Activated CD4-positive, alpha-beta T cell treated with anti-CD3 and anti-CD28 coated beads for 4 hours (primary cell): ENCODE measurements around the gene GPRIN1.

Experiments
- DNase-seq, 2 donors: peaks; one replicate each; pipeline ENCODE4 v3.0.0-alpha.2; 2020

Gene GPRIN1

DNA sequence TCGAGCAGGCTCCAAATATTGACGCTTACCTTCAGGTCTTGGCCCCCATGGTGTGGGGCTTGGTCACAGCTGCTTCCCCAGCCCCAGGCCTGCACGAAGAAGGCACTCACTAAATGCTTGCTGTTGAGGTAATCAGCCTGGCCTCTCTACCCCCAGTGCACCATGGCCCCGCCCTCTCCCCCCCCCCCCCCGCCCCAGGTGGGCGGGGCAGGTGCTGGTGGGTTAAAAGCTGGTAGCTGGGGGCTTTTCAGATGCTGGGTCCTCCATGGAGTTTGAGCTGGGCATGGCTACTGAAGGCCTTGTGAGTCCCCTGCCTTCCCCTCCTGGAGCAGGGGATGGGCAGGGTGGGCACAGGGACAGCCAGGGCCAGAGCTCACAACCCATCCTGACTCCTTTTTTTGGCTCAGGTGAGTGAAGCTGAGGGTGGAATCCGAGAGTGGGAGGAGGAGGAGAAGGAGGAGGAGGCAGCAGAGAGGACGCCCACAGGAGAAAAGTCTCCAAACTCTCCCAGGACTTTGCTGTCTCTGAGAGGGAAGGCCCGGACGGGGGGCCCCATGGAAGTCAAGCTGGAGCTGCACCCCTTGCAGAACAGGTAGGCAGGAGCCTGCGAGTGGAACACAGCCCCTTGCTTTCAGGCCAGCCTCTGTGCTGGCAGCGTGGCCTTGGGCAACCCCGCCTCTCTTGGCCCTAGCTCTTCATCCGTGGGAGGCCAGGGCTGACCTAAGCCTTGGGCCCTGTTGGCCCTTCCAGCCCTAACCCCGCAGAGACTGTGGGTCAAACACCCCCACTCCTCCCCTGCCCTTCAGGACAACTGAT is 32.9 kb upstream of the GPRIN1 start:
- DNase-seq, result no peak

DNA sequence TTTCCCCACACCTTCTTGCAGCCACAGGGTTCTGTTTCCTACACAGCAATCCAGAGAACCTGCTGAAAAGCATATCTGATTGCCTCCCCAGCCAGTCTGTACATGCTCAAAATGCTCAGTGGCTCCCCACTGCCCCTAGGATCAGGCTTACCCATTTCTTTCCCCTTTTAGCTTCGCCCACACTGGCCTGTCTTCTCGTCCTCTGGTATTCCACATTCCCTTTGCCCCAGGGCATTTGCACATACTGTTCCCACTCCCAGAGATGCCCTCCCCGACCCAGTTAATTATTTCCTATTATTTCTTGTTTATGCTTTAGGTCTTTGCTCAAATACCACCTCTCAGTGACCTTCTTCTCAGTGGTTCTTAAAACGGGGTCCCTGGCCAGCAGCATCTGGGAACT is 30.7 kb upstream of the GPRIN1 start:
- no peak for DNase-seq

DNA sequence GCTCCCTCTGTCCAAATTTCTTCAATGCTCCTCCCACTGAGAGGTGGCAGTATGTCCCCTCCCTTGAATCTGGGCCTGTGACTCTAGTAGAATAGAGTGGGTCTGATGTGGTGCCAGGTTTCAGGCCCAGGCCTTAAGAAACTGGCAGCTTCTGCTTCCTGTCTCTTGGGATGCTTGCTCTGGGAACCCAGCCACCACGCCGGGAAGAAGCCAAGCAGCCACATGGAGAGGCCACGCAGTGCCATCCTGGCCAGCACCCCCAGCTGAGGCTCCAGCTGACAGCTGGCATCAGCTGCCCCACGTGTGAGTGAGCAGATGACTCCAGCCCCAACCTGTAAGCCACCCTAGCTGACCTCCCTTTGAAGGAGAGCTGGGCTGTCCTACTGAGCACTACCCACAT is 30.0 kb upstream of the GPRIN1 start:
- DNase-seq, result no peak

DNA sequence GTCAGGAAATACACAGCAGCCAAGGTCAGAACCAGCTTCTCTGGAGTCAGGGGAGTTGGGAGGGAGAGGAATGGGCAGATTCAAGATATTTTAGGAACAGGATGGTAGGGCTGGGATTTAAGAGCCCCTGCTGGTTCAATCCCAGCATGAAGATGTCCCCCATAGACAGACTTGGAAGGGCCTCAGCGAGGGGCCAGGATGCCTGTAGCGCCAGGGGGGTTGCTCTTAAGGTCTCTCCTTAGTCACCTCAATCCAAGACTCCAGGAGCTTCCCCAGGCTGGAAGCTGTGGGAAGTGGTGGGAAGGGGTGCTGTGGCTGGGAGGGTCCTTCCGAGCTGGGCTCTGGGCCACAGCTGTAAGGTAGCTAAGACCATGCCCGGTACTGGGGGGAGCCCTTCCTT is 29.3 kb upstream of the GPRIN1 start:
- DNase-seq, result no peak

DNA sequence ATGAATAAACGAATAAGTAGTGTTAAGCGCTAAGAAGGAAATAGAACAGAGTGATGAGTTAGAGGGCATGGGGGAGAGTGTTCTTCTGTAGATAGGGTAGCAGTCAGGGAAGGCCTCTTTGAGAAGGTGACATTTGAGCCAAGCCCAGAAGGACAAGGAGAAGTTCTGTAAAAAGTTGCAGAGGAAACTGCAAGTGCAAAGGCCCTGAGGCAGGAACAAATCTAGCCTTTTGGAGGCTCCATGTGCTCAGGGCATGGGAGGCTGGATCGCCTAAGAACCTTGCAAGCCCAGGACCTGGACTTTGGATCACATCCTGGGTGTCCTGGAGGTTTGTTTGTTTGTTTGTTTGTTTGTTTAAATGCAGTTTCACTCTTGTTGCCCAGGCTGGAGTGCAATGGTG is 28.5 kb upstream of the GPRIN1 start:
- no peak for DNase-seq

DNA sequence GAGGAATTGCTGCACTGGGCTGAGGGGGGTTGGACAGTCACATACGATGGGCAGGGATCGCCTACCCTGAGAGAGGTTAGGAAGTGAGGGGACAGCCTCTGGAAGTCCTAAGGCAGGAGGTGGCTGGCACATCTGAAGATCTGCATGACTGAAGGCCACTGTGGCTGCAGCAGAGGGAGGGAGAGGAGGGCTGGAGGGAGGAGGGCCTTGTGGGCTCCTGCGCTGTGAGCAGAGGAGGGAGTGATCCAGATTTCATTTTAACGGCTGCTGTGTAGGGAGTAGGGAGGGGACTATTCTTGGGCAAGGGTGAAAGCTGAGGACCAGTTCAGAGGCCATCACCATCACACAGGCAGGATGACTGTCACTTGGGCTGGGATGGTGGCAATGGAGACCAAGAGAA is 27.6 kb upstream of the GPRIN1 start:
- DNase-seq, result no peak

DNA sequence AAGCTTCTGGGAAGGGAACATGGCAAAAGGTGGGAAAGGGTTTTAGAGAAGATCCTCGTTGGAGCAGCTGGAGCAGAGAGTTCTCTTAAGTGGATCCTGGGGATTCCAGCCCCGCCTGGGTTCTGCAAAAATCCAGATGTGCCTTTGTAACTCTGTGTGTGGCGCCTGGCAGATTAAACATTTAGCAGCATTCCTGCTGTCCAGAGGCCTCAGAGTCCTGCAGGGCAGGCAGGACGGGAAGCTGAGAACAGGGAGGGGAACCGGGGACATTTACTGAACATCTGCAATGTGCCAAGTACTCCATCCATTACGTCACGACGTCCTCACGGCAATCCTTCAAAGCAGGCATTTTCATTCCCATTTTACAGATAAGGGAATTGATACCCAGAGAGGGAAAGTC is 26.5 kb upstream of the GPRIN1 start:
- no peak for DNase-seq

DNA sequence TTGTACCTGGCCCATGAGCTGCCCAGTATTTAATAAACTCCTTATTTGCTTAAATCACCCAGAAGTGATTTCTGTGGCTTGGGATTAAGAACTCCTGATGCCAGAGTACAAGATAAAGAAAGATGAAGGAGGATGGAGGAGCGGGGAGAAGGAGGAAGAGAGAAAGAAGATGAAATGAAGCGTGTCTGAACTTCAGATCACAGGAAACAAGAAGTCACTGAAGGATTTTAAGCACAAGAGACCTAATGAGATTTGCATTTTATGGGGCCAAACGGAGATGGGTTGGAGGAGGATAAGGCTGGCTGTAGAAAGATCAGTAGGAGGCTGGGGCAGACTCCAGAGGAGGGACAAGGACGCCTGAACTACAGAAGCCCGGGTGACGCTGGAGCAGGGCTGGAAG is 23.6 kb upstream of the GPRIN1 start:
- no peak for DNase-seq

DNA sequence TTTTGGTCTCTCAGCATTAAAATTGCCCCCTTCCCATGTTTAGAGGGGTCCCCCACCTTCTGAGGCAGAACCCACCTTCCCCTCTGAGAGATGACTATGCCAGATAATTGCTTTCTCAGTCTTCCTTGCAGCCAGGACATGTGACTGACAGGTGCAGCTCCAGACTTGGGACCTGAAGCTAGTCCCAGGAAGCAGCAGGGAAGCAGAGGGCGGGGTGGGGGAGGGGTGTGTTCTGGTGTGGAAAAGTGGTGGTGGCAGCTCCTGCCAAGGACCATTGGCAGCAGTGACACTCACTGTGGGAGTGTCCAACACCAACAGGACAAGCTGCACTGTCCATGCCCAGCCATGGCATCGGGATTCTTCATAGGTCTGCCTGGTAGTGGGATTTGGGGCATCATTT is 22.8 kb upstream of the GPRIN1 start:
- no peak for DNase-seq

DNA sequence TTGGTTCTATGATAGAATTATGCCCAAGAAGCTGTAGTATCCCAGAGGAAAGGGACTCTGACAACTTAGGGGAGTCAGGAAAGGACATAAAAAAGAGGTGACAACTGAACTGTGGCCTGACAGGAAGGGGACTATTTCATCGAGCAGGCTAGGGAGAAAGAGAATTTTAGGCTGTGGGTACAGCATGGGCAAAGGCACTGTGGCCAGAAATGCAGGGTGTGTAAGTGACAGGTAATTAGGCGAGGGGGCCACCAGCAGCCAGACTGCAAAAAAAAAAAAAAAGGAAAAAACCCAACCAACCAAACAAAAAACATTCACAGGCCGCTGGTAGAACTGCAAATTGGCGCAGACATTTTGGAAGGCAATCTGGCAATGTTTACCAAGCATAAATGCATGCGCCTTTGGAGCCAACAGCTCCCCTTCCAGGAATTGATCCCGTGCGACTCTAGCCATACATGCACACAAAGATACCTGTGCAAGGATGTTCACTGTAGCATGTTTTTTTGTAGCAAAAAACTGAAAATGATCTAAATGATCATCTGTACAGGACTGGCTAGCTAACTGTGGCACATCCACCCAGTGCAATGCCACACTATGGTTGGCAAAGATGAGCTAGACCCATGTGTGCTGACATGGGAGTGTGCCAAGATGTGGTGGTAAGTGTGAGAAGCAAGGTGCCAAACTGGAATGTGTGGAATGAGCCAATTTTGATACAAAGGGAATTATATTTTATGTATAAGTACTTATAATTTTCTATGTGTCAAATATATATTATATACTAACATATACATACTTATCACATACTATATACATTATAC is 21.6 kb upstream of the GPRIN1 start:
- DNase-seq, result no peak

DNA sequence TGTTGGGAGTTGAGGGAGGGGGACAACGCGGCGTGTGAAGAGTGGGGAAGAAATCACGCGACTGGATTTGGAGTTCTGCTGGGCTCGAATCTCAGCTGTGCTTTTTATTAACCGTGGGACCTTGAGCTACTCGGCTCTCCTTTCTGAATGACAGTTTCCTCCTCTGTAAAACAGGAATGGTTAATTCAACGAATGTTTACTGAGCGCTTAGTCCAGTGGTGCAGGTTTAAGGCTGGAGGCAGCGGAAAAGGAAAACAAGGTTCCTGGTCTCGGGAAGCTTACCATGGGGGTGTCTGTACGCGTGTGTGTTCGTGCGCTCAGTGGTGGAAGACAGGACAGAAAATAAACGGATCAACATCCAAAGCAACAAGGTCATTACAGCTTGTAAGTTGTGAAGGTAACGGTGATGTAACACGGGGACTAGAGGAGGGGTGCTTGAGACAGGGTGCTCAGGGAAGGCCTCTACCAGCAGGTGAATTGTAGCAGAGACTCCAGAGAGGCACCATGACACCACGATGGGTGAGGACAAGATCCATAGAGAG is 20.8 kb upstream of the GPRIN1 start:
- DNase-seq, result no peak

DNA sequence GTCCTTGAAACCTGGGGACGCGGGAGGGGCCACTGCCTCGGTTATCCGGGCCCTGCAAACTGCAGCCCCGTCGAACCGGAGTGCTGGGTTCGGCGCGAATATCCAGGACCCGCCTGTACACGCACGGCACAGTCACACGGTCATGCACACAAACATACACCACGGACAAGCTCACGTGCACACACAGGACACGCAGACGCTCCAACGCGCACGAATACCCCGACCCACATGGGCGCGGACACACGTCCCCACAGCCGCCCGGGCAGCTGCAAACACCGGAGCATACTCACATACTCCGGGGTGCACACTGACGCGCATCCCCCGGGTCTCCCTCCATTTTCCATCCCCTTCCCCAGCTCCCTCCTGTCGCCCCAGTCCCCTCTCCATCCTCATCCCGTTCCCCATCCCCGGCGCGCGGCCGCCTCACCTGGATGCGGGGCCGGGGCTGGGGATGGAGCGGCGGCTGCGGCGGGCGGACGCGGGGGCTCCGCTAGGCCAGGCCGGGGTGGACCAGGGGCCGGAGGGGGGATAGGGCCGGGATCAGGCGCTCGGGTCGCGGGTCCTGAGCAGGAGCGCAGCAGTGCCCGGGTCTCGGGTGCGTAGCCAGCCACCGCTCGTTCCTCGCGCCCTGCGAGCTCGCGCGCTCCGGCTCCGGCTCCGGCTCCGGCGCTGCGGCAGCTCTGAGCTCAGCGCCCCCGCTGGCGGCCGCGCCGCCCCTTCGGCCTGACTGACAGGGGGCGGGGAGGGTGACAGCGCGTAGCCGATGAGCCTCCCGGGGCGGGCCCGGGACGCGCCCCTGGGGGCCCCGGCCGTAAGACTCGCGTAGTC is 20.1 kb upstream of the GPRIN1 start, which contains the start of the genes EIF4E1B and SNCB:
Gene EIF4E1B, plus strand, starts transcription at position 823 of the 828 bp plus-strand sequence. CDS start 12,113 bp downstream, outside the sequence.
Gene SNCB, minus strand, starts transcription at position 682 of the 828 bp plus-strand sequence. CDS start 880 bp downstream, outside the sequence.
- peak in 1 of 2 donors; percentile 28 for DNase-seq

DNA sequence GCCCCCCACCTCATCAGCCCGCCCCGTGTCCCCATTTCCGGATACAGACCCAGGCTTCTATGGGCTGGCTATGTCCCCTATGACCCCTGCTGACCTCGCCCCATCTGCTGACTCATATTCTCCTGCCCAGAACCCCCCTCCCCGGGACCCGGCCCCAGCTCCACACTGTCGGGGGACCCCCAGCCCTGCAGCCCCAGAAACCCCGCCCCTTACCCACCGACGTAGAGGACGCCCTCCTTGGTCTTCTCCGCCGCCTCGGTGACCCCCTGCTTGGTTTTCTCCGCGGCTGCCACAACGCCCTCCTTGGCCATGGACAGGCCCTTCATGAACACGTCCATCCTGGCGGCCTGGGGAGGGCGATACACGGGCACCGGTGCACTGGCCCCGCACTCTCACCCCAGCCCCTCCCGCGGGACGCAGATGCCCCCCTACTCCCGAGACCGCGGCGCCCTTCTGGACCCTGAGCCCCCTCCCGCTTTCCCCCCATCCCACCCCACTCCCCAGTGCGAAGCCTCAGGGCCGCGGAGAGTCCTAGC is 19.4 kb upstream of the GPRIN1 start:
- DNase-seq, result no peak

DNA sequence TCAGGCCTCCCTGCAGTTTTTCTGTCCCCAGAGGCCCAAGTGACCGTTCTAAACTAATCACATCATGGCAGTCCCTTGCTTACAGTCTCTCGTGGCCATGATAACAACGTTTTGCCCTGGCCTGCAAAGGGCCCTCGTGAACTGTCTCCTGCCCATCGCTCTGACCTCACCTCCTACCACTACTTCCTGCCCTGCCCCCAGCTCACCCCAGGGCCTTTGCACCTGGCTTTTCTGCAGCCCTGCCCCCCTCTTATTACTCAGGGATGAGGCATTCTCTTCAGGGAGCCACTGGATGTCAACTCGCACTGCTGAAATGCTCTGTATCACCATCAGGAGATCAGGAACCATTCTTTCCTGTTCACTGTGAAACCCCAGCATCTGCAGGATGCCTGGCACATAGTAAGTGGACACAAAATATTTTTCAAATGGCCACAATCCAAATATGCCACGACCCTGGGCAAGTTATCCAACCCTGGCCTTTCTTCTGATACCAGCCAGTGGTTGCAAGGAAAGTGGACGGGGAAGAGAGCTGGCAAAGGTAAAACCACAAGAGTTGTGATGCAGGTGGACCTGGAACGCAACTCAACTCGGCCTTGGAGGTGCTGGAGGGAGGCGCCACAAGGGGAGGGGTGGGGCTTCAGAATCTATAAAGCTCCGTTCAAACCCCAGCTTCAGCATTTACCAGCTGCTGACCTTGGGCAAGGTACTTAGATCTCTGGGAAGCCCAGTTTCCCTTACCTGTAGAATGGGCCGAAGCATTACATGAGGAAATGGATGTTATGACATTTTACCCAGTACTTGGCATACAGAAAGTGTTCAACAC is 18.7 kb upstream of the GPRIN1 start:
- DNase-seq, result no peak

DNA sequence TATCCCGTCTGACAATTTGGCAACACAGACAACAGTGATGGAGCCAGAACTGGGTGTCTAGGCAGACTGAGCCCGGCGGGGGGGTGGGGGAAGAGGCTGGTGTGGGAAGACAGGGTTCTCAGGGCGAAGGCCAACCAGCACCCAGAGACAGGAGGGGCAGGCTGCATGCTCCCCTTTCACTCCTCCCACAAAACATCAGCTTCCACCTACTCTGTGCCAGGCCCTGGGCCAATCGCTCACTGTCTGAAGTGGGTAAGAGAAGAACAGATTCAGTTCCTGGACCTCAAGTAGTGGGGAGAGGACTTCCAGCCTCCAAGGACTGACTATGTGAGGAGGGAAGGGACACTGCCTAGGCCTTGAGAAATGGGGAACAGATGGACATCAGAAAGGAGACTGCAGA is 17.6 kb upstream of the GPRIN1 start:
- DNase-seq, result no peak

DNA sequence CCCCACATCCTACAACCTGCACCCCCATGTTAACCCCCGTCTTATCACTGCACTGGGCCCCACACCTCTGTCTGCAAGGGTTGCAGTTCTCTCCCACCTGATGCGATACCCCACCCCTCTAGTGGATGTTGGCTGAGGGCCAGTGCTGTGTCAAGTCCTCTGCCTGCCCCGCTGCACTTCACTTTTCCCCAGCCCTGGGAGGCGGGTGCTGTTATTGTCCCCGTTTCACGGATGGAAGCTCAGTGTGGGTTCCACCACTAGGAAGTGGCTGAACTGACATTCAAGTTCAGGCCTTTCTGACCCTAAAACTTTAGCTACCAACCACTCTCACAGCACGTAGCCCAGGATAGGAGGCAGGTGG is 16.9 kb upstream of the GPRIN1 start:
- DNase-seq, result no peak

DNA sequence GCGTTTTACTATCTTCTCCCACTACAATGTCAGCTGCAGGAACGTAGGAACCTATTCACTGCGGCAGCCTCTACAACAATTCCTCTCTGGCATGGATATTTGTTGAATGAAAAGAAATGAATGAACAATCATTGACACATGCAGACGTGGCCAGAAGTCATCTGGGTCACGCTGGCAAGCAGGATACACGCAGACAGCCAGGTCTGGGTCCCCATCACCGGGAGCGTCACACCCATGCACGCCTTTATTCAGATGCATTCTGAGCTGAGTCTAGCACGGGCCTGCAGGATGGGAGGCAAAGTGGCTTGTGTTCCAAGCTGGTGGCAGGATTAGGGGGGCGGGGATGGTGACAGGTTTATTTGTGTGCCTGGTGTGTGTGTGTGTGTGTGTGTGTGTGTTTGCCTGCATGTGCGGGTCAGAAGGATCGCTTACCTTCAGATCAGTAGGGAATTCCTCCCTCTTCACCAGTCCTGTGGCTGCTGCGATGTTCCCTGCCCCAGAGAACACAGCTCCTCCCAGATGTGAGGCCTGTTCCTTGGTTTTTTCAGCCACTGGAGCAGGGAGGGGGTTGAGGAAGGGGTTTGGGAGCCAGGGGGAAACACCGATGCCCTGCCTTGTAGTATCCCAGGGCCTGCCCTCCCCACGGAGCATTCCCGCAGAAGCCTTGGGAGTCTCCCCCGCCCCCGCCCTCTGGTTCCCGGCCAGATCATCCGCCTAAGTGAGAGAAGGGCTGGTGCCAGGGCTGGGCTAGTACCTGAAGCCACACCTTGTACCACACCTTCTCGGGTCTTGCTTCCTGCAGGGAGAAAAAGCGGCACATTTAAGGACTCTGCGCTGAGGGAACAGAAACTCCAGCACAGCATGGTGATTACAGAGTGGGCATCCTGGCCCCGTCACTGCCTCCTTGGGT is 16.3 kb upstream of the GPRIN1 start:
- no peak for DNase-seq

DNA sequence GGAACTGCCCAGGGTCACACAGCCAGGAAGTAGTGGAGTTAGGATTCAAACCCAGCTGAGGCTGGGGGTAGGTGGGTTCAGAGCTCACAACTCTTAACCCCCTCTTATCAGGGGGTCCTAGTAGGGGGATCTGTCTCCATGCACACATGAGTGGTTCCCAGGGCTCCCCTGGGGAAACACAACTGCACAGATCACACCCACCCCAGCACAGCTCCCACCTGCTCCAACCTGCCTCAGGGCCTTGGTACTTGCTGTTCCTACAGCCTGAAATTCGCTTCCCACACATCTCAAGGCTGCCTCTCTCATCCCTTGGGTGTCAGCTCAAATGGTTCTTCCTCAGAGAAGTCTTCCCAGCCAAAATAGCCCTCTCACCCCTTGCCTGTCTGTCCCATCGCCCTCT is 15.6 kb upstream of the GPRIN1 start:
- DNase-seq, result no peak

DNA sequence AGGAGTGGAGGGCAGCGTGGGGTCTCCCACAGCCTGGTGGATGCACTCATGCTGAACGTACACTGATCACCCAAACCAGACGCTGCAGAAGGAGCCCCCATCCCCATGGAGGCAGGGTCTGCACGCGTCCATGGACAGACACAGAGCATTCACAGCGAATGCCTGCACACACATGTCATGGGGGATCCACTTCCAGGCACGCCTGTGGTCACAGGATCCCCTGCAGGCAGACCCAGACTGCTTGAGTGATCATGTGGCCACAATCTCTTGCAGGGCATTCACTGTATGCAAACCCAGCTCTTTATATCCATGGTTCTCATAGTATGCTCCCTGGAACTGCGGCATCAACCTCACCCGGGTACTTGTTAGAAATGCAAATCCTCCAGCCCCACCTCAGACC is 15.0 kb upstream of the GPRIN1 start:
- no peak for DNase-seq

DNA sequence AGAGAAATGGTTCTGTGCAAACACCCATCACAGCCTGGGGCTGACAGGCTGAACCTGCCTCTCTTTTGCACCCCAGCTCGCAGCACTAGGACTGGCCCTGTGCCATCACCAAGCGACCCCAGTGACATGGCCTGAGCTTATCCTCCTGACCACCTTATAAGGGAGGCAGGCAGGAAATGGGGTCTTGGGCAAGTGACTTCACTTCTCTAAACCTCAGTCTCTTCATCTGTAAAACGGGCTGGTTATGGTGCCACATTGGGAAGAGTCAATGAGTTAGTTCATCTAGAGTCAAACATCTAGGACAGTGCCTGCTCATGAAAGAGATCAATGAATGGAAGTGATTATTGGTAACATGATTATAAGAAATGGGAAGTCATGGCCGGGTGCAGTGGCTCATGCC is 14.2 kb upstream of the GPRIN1 start:
- DNase-seq, result no peak

DNA sequence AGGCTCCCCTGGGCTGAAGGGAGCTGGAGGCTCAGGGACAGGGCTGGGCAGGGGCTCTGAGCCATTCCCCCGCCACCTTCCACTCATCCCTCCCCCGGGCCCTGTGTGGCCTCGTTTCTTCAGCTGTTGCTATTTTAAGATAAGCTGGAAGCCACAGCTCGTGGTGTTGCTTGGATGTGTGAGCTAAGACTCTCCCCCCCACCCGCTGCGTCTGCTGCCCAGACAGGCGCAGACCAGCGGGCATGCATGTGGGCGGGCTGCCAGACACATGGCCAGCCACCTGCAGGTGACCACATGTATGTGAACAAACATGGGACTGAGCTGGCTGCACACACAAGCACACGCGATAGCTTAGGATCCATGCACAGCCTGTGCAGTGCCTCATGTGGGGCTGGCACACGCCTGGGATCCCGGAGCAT is 11.7 kb upstream of the GPRIN1 start:
- no peak for DNase-seq
